ENCODE results near the gene CISH. TPM values are rescaled to one million over a fixed set of nuclear protein-coding genes. Genes with fewer than 3 reads are reported as not detected.

CISH gene
- total and polyA plus RNA-seq, 2 experiments from 2014 or later: 8.2 to 11.7 TPM

DNA sequence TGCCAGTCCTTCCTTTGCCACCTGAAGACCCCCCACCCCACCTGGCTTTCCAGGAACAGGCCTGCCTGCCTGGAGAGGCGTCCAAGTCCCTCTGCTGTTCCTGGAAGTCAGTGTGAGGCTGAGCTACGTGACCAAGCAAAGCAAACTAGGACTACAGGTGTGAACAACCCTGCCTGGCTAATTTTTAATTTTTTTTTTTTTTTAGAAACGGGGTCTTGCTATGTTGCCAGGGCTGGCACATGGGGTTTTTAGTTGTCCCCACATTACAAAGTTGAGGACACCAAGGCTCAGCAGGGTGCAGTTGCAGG is 24.9 kb downstream of the CISH start:
- no peak for DNase-seq (ENCODE audit: low read depth in 1 of 2, low spot score in 1 of 2)

GRCh38 chr3:50585919-50586762 is 25.4 kb downstream of the CISH start:
- no peaks in the 10 kb centered on the region for H3K4me1 ChIP-seq (ENCODE audit: low read depth)
- no peak for TF ChIP-seq CTCF (IDR thresholded peaks at IDR 0.05; ENCODE audit: low read depth, low read length)
- H3K27me3 ChIP-seq: no peaks in the 10 kb centered on the region
- no peak overlapping the region for H3K4me3 ChIP-seq
- H3K9me3 ChIP-seq (ENCODE audit: low read depth): no peaks in the 10 kb centered on the region
- no peak overlapping the region for H3K27ac ChIP-seq
- H3K36me3 ChIP-seq: peaks cover 2% of the 10 kb centered on the region
- DNase-seq (ENCODE audit: low read depth in 1 of 2, low spot score in 1 of 2): no peak

More for the DNA sequence above, 24.9 kb downstream of the CISH start:
- no peak overlapping the region for H3K27ac ChIP-seq
- no peaks in the 10 kb centered on the region for H3K27me3 ChIP-seq
- H3K4me3 ChIP-seq: no peak overlapping the region
- H3K4me1 ChIP-seq (ENCODE audit: low read depth): no peaks in the 10 kb centered on the region
- H3K9me3 ChIP-seq (ENCODE audit: low read depth): no peaks in the 10 kb centered on the region
- TF ChIP-seq CTCF (IDR thresholded peaks at IDR 0.05; ENCODE audit: low read depth, low read length): no peak
- peaks cover 2% of the 10 kb centered on the region for H3K36me3 ChIP-seq

- H3K27me3 ChIP-seq: no peaks in the 10 kb centered on the region
- peaks cover 2% of the 10 kb centered on the region for H3K36me3 ChIP-seq
- DNase-seq (ENCODE audit: low read depth in 1 of 2, low spot score in 1 of 2): peak in 1 of 2 donors; percentile 69
- no peak overlapping the region for H3K27ac ChIP-seq
- no peaks in the 10 kb centered on the region for H3K9me3 ChIP-seq (ENCODE audit: low read depth)
- no peak overlapping the region for H3K4me3 ChIP-seq
- H3K4me1 ChIP-seq (ENCODE audit: low read depth): no peaks in the 10 kb centered on the region
- no peak for TF ChIP-seq CTCF (IDR thresholded peaks at IDR 0.05; ENCODE audit: low read depth, low read length)
Measured at GRCh38 chr3:50584391-50584790, 27.2 kb downstream of the CISH start.

DNA sequence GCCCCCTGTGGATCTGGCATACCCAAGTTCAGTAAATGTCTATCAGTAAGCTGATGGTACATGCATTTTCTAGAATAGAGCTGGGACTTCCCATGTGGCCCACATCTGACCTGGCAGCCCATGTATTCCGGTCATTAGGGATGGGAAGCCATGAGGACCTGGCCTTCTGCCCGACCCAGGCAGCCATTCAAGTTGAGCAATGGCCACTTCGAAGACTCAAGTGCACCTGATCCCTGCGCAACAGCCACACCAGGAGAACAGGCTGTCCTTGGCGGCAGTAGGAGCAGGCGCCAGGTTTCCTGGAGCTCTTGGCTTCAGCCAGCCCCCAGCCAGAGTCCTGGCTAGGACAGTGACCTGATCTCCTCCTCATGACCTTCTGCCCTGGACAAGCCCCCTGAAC is 27.7 kb downstream of the CISH start:
- Histone ChIP-seq H3K27me3 (no peaks in the 10 kb centered on the region), H3K4me1 (ENCODE audit: low read depth) (no peaks in the 10 kb centered on the region), H3K4me3 (no peak overlapping the region), H3K36me3 (peaks cover 2% of the 10 kb centered on the region), H3K27ac (no peak overlapping the region), H3K9me3 (ENCODE audit: low read depth) (no peaks in the 10 kb centered on the region)
- TF ChIP-seq CTCF (IDR thresholded peaks at IDR 0.05; ENCODE audit: low read depth, low read length): no peak
- DNase-seq (ENCODE audit: low read depth in 1 of 2, low spot score in 1 of 2): no peak

GRCh38 chr3:50582083-50582482 is 29.5 kb downstream of the CISH start:
- no peaks in the 10 kb centered on the region for H3K27me3 ChIP-seq
- no peak overlapping the region for H3K27ac ChIP-seq
- H3K4me3 ChIP-seq: no peak overlapping the region
- no peaks in the 10 kb centered on the region for H3K4me1 ChIP-seq (ENCODE audit: low read depth)
- no peaks in the 10 kb centered on the region for H3K9me3 ChIP-seq (ENCODE audit: low read depth)
- no peak for TF ChIP-seq CTCF (IDR thresholded peaks at IDR 0.05; ENCODE audit: low read depth, low read length)
- no peak for DNase-seq (ENCODE audit: low read depth in 1 of 2, low spot score in 1 of 2)
- peaks cover 2% of the 10 kb centered on the region for H3K36me3 ChIP-seq

All from cardiac muscle cell (in vitro differentiated cells and primary cell).